Endothelial cell of umbilical vein (primary cell): Measurements from ENCODE around the gene IP6K3. TPM values are rescaled to one million over a fixed set of nuclear protein-coding genes. Genes with fewer than 3 reads are reported as not detected.

Experiments
- BruUV-seq: library from RNA; stranded (reverse); fragments of 400-500 nt; replicated peaks from 2 replicates; lab custom pipeline; 2021; lab: Mats Ljungman, UMichigan
- CTCF ChIA-PET: fragments of 300-600, 350-600 bp; sonication (Branson Sonifier 250); formaldehyde crosslinking; loops from one replicate; lab custom pipeline; 2021; ENCODE audit warnings: antibody characterized with exemption, inconsistent platforms; lab: Charles Lee
- POLR2A ChIA-PET: fragments of 300-600, 350-600 bp; sonication (Branson Sonifier 250); formaldehyde crosslinking; loops from one replicate; lab custom pipeline; 2021; ENCODE audit warnings: antibody characterized with exemption, inconsistent platforms; lab: Charles Lee
- DNase-seq: peaks from one replicate; pipeline ENCODE4 v3.0.0-alpha.2; 2011; ENCODE audit warnings: low read depth, low spot score
- FAIRE-seq: peaks from 2 replicates; lab custom pipeline; 2011; peaks lifted over from hg19 to GRCh38; lab: Jason Lieb, UNC
- H2AFZ ChIP-seq: 2 replicates; pipeline ENCODE4 v1.6.0; 2012; ENCODE audit warnings: low read depth, low read length, control low read depth, inconsistent platforms
- H3K27ac ChIP-seq: 2 replicates; pipeline ENCODE4 v1.5.1; 2011; ENCODE audit warnings: low read depth, mild to moderate bottlenecking, control low read depth, low read length, moderate library complexity; ENCODE audit not compliant: insufficient read depth
- H3K27me3 ChIP-seq, 2 experiments: 2 replicates each; pipeline versions ENCODE4 v1.6.0 to v1.6.1; 2011; ENCODE audit warnings: low read length in 2 of 2, mixed read lengths in 1 of 2; ENCODE audit not compliant: control insufficient read depth in 2 of 2, insufficient read depth in 2 of 2
- H3K36me3 ChIP-seq, 2 experiments: 2 replicates in 1 of 2; 3 replicates in 1 of 2; pipeline ENCODE4 v1.5.1; 2011; ENCODE audit warnings: low read length in 2 of 2, mild to moderate bottlenecking in 1 of 2, moderate library complexity in 1 of 2; ENCODE audit not compliant: control insufficient read depth in 2 of 2, insufficient read depth in 2 of 2; ENCODE audit errors: extremely low read depth in 1 of 2
- H3K4me1 ChIP-seq: 3 replicates; pipeline ENCODE4 v1.5.1; 2011; ENCODE audit warnings: mild to moderate bottlenecking, low read length; ENCODE audit not compliant: control insufficient read depth, insufficient read depth; ENCODE audit errors: extremely low read depth
- H3K4me2 ChIP-seq: 2 replicates; pipeline ENCODE4 v1.6.1; 2011; ENCODE audit warnings: low read length, control low read depth, mixed read lengths; ENCODE audit not compliant: insufficient read depth
- H3K4me3 ChIP-seq, 3 experiments: fragments of 200-600 bp in 1 of 3; sonication (generic), shearing (Covaris generic) in 1 of 3; replicated peaks in 1 of 3; 2 replicates each; pipeline ENCODE4 v1.5.1; 2011 to 2016; ENCODE audit warnings: control low read depth in 3 of 3, low read length in 3 of 3, mild to moderate bottlenecking in 2 of 3, inconsistent platforms in 1 of 3, low read depth in 1 of 3, moderate library complexity in 1 of 3; ENCODE audit not compliant: insufficient read depth in 1 of 3
- H3K79me2 ChIP-seq: 2 replicates; pipeline ENCODE4 v1.6.0; 2012; ENCODE audit warnings: low read length, inconsistent platforms; ENCODE audit not compliant: control insufficient read depth, insufficient read depth
- H3K9ac ChIP-seq: replicated peaks from 2 replicates; pipeline ENCODE3; 2011; ENCODE audit warnings: low read length, control low read depth; ENCODE audit not compliant: insufficient read depth; ENCODE audit errors: extremely low read depth
- H3K9me1 ChIP-seq: replicated peaks from 3 replicates; pipeline ENCODE4 v1.6.0; 2011; ENCODE audit warnings: mild to moderate bottlenecking, low read length; ENCODE audit not compliant: control insufficient read depth, insufficient read depth; ENCODE audit errors: extremely low read depth
- H3K9me3 ChIP-seq: replicated peaks from 2 replicates; pipeline ENCODE4 v1.5.1; 2012; ENCODE audit warnings: low read length, inconsistent platforms; ENCODE audit not compliant: control insufficient read depth, insufficient read depth
- H4K20me1 ChIP-seq: replicated peaks from 2 replicates; pipeline ENCODE3; 2011; ENCODE audit warnings: mild to moderate bottlenecking, low read length; ENCODE audit not compliant: control insufficient read depth, insufficient read depth; ENCODE audit errors: extremely low read depth
- EZH2 ChIP-seq: IDR thresholded peaks from 2 replicates; pipeline ENCODE4 v1.6.1; 2012; ENCODE audit warnings: borderline replicate concordance, low read depth, mild to moderate bottlenecking, moderate library complexity, low read length, inconsistent platforms; ENCODE audit not compliant: severe bottlenecking
- FOS ChIP-seq: IDR thresholded peaks from 2 replicates; pipeline ENCODE4 v1.6.1; 2011; ENCODE audit warnings: mild to moderate bottlenecking, low read length, moderate library complexity, borderline replicate concordance; ENCODE audit not compliant: insufficient read depth
- GATA2 ChIP-seq: IDR thresholded peaks from 2 replicates; pipeline ENCODE4 v1.7.0; 2011; ENCODE audit warnings: low read depth, mild to moderate bottlenecking, moderate library complexity, mixed read lengths, low read length; ENCODE audit not compliant: insufficient read length, insufficient read depth
- JUN ChIP-seq: IDR thresholded peaks from 2 replicates; pipeline ENCODE4 v1.6.1; 2011; ENCODE audit warnings: borderline replicate concordance, low read depth; ENCODE audit not compliant: insufficient read length, insufficient read depth
- MYC ChIP-seq: IDR thresholded peaks from one replicate; pipeline ENCODE4 v1.6.1; 2011; ENCODE audit warnings: mild to moderate bottlenecking, low read depth, low read length
- POLR2A ChIP-seq: IDR thresholded peaks from 2 replicates; pipeline ENCODE4 v1.6.1; 2012; ENCODE audit warnings: low read depth, mild to moderate bottlenecking, control low read depth, low read length
- POLR2AphosphoS5 ChIP-seq: IDR thresholded peaks from 2 replicates; pipeline ENCODE4 v1.6.1; 2012; ENCODE audit warnings: low read depth, mild to moderate bottlenecking, control low read depth, low read length, moderate library complexity; ENCODE audit not compliant: insufficient read depth
- dilution Hi-C: fragments of 300-500 bp; cut with MboI; formaldehyde crosslinking; loops from one replicate; pipeline ENCODE4 v1.15.0; 2019; ENCODE audit warnings: low sequenced_read_pairs; ENCODE audit not compliant: extremely low pct_ligation_motif_present
- intact Hi-C: fragments of 100-400 bp; cut with micrococcal nuclease; formaldehyde crosslinking; loops from one replicate; pipeline ENCODE4 v1.10.0; 2022
- polyA plus RNA-seq, 4 experiments: library from polyadenylated mRNA; depleted of rRNA in 3 of 4; stranded (reverse) in 3 of 4; unstranded in 1 of 4; fragments of >200 nt; gene quantifications; 2 replicates each; pipeline versions ENCODE4 v1.2.1 to v1.2.3, GENCODE V29; 2011 to 2012; ENCODE audit warnings: missing spikeins in 1 of 4
- total RNA-seq: library from RNA; stranded (reverse); gene quantifications from 2 replicates; pipeline ENCODE4 v1.2.3, GENCODE V29; 2021
- TF ChIP-seq, protein P1 (sequence below): IDR thresholded peaks from 2 replicates; pipeline ENCODE4 v1.6.1; 2011; ENCODE audit not compliant: insufficient read depth, insufficient read length
- TF ChIP-seq, protein P2 (sequence below), 2 donors: IDR thresholded peaks; 1 replicate in 1 of 2; 2 replicates in 1 of 2; pipeline ENCODE4 v1.5.1; 2011; ENCODE audit warnings: low read length in 2 of 2, mild to moderate bottlenecking in 2 of 2, moderate library complexity in 2 of 2, control low read depth in 1 of 2, inconsistent platforms in 1 of 2, low read depth in 1 of 2; ENCODE audit not compliant: insufficient read depth in 1 of 2; ENCODE audit errors: extremely low read depth in 1 of 2

Gene IP6K3
- total and polyA plus RNA-seq, 2 donors (not counting 3 experiments of a cell fraction or from before 2014, with no cell fraction given) = not detected

DNA sequence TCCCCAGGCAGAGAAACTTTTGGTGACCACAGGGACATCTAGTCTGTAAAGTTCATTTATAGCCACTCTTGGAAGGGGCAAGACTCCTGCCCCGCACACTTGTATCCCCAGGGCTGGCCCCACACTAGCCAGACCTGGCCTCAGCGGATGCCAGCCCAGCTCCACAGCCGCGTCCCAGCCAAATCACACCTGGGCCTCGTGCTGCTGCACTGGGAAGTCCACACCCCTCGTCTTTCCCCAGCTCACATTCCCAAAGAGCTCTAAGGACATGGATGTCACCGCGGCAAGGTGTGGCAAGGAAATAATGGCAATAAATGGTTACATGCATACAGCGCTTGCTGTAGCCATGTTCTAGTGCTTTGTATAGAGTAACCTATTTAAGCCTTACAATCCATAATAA is 8.6 kb downstream of the IP6K3 start:
- H3K9me1 ChIP-seq = no peaks in the 10 kb centered on the region
- dilution Hi-C loops = no loop called here
- intact Hi-C loops = no loop called here
- H3K27me3 ChIP-seq = peaks cover 2 to 4% of the 10 kb centered on the region in 2 experiments
- H3K9me3 ChIP-seq = no peaks in the 10 kb centered on the region
- no TSS peak for BruUV-seq
- ChIA-PET POLR2A (no interaction called here), CTCF (interaction anchor here (1.1 kb wide), 1 partner anchor 9 kb away, joined by 3 read pairs; the partner anchor contains the start of gene IP6K3)
- no peaks in the 10 kb centered on the region for H3K4me1 ChIP-seq
- H3K27ac ChIP-seq = no peak overlapping the region
- H2AFZ ChIP-seq = no peak overlapping the region
- H3K36me3 ChIP-seq = no peaks in the 10 kb centered on the region
- H3K4me3 ChIP-seq = no peak overlapping the region
- FAIRE-seq = no peak
- no peak overlapping the region for H3K9ac ChIP-seq
- no peak for DNase-seq
- H3K4me2 ChIP-seq = no peak overlapping the region
- TF ChIP-seq MYC = no peak
- no peak for TF ChIP-seq POLR2A
- no peak for TF ChIP-seq POLR2AphosphoS5
- no peak for TF ChIP-seq FOS
- TF ChIP-seq, protein P1, sequence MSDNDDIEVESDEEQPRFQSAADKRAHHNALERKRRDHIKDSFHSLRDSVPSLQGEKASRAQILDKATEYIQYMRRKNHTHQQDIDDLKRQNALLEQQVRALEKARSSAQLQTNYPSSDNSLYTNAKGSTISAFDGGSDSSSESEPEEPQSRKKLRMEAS = no peak
- TF ChIP-seq GATA2 = no peak
- TF ChIP-seq JUN = no peak
- TF ChIP-seq, protein P2, sequence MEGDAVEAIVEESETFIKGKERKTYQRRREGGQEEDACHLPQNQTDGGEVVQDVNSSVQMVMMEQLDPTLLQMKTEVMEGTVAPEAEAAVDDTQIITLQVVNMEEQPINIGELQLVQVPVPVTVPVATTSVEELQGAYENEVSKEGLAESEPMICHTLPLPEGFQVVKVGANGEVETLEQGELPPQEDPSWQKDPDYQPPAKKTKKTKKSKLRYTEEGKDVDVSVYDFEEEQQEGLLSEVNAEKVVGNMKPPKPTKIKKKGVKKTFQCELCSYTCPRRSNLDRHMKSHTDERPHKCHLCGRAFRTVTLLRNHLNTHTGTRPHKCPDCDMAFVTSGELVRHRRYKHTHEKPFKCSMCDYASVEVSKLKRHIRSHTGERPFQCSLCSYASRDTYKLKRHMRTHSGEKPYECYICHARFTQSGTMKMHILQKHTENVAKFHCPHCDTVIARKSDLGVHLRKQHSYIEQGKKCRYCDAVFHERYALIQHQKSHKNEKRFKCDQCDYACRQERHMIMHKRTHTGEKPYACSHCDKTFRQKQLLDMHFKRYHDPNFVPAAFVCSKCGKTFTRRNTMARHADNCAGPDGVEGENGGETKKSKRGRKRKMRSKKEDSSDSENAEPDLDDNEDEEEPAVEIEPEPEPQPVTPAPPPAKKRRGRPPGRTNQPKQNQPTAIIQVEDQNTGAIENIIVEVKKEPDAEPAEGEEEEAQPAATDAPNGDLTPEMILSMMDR (IDR thresholded peaks at IDR 0.05; ENCODE audit: extremely low read depth in 1 of 2, insufficient read depth in 1 of 2, low read depth in 1 of 2, low read length in 2 of 2) = no peak
- no peak for TF ChIP-seq EZH2
- no peaks in the 10 kb centered on the region for H4K20me1 ChIP-seq
- no peaks in the 10 kb centered on the region for H3K79me2 ChIP-seq
